Smooth muscle cell (in vitro differentiated cells): ENCODE results near the gene FAM151A. TPM values are rescaled to one million over a fixed set of nuclear protein-coding genes. Genes with fewer than 3 reads are reported as not detected.
"Not testable (repeated sequence)": the region's sequence is repeated elsewhere in the genome, so short reads cannot be mapped to it uniquely, and the experiment has no call there.

Experiments used
- DNase-seq: peaks from one replicate; lab custom pipeline; 2025; ENCODE audit not compliant: unreplicated experiment; lab: John Stamatoyannopoulos, UW
- H2AFZ ChIP-seq: fragments of 200-600 bp; sonication (generic); 2 replicates; pipeline ENCODE4 v1.6.0; 2016; ENCODE audit warnings: antibody characterized with exemption, low read depth, mild to moderate bottlenecking
- H3F3A ChIP-seq: fragments of 200-600 bp; sonication (generic); 2 replicates; pipeline ENCODE4 v1.6.0; 2017; ENCODE audit warnings: antibody characterized with exemption, low read depth
- H3K27ac ChIP-seq: fragments of 200-600 bp; sonication (generic); 2 replicates; pipeline ENCODE4 v1.5.1; 2016; ENCODE audit warnings: low read depth, mild to moderate bottlenecking
- H3K27me3 ChIP-seq: fragments of 200-600 bp; sonication (generic); 2 replicates; pipeline ENCODE4 v1.6.1; 2016; ENCODE audit warnings: low read depth, mild to moderate bottlenecking
- H3K36me3 ChIP-seq: fragments of 200-600 bp; sonication (generic); 2 replicates; pipeline ENCODE4 v1.5.1; 2016; ENCODE audit warnings: low read depth
- H3K4me1 ChIP-seq: fragments of 200-600 bp; sonication (generic); 2 replicates; pipeline ENCODE4 v1.5.1; 2016; ENCODE audit warnings: low read depth
- H3K4me2 ChIP-seq: fragments of 200-600 bp; sonication (generic); 2 replicates; pipeline ENCODE4 v1.6.0; 2016; ENCODE audit warnings: mild to moderate bottlenecking
- H3K4me3 ChIP-seq: fragments of 200-600 bp; sonication (generic); 2 replicates; pipeline ENCODE4 v1.5.1; 2016; ENCODE audit warnings: mild to moderate bottlenecking
- H3K79me2 ChIP-seq: fragments of 200-600 bp; sonication (generic); 2 replicates; pipeline ENCODE4 v1.6.0; 2016; ENCODE audit warnings: low read depth, mild to moderate bottlenecking
- H3K9ac ChIP-seq: fragments of 200-600 bp; sonication (generic); 2 replicates; pipeline ENCODE4 v1.6.0; 2016; ENCODE audit warnings: low read depth
- H3K9me3 ChIP-seq: fragments of 200-600 bp; sonication (generic); replicated peaks from 2 replicates; pipeline ENCODE4 v1.5.1; 2016; ENCODE audit warnings: low read depth
- H4K20me1 ChIP-seq: fragments of 200-600 bp; sonication (generic); 2 replicates; pipeline ENCODE4 v1.6.0; 2016; ENCODE audit warnings: low read depth
- CTCF ChIP-seq: fragments of 200-600 bp; sonication (generic); IDR thresholded peaks from 2 replicates; pipeline ENCODE4 v1.5.1; 2017; ENCODE audit warnings: borderline replicate concordance, mild to moderate bottlenecking, antibody characterized with exemption; ENCODE audit not compliant: insufficient read depth, poor library complexity, severe bottlenecking
- WGBS: methylation state at CpG from one replicate; pipeline ENCODE4 v1.1.7; 2016; ENCODE audit warnings: low lambda C conversion rate; 5-methylcytosine and 5-hydroxymethylcytosine counted together
- polyA plus RNA-seq: library from polyadenylated mRNA; unstranded; fragments of >200 nt; fragmentation: Nextera tagmentation; extraction: Ambion mirVana; gene quantifications from 2 replicates; pipeline ENCODE4 v1.2.1, GENCODE V29; 2016
- total RNA-seq: library from RNA; depleted of rRNA; stranded (reverse); fragments of >200 nt; gene quantifications from 2 replicates; pipeline ENCODE4 v1.2.3, GENCODE V29; 2014

The FAM151A gene
- total and polyA plus RNA-seq, 2 experiments from 2014 or later: not detected

DNA sequence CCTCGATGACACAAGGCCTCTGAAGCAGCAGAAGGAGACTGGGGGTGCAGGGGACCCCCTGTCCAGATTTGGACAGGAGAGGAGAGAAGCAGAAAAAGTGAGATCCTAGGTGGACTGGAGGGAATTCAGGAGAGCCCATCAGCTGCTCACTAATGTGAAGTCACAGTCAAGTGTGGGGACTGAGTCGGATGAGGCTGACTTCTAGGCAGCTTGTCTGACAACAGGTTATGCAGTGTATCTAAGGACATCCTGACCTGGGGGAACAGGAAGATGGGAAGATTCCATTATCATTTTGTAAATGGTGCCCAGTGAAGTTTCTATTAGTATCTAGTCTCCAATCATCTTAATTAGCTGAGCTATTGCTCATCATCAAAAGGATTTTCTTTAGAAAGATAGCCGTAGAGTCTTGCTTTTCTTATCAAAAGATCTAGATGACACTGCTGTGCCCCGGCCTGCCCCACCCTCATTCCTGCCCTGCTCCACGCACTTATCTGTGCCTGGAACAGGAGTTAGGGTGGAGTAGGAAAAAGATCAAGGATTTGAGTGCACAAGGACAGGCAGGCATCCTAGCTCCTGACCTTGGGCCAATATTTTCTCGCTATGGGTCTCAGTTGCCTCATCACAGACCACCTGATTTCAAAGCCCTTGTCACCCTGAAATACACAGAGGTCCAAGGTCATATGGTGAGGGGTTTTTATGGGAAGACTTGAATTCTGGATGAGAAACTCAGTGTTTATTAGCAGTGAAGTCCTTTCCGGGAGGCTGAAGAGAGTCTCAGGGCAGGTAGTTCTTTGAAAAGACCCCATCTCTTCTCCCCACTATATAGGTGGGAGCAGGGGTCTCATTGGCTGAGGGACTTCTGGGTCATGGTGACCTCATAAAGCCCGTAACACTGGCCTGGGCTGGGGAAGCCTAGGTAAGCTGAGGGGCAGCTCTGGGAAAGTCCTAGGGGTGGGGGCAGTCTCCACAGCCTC lies 17.8 kb upstream of the FAM151A start, which contains the start of gene MROH7:
TSS of gene MROH7 (plus strand) at position 924 of the 974 bp plus-strand sequence. CDS start 11,141 bp downstream, outside the sequence.
- 62% methylated on average over 8 of the region's 8 CpGs for WGBS
- Histone ChIP-seq H3K4me3 (no peak within 1 kb of the TSS), H3K27ac (no peak within 1 kb of the TSS), H3K36me3 (no peaks in the 10 kb centered on the region), H2AFZ (no peak within 1 kb of the TSS), H3K79me2 (no peaks in the 10 kb centered on the region), H3K4me1 (no peaks in the 10 kb centered on the region), H3F3A (no peaks in the 10 kb centered on the region), H4K20me1 (no peaks in the 10 kb centered on the region), H3K27me3 (no peaks in the 10 kb centered on the region), H3K9ac (no peak within 1 kb of the TSS), H3K4me2 (no peak within 1 kb of the TSS), H3K9me3 (no peaks in the 10 kb centered on the region)
- no peak for TF ChIP-seq CTCF
- no peak for DNase-seq

GRCh38 chr1:54640361-54640760 lies 17.0 kb upstream of the FAM151A start:
- no peak for TF ChIP-seq CTCF
- WGBS: 79% methylated on average over 4 of the region's 4 CpGs
- Histone ChIP-seq H3F3A (no peaks in the 10 kb centered on the region), H3K27me3 (no peaks in the 10 kb centered on the region), H3K9ac (no peak overlapping the region), H3K27ac (no peak overlapping the region), H3K79me2 (no peaks in the 10 kb centered on the region), H3K4me2 (no peak overlapping the region), H3K4me3 (no peak overlapping the region), H3K9me3 (no peaks in the 10 kb centered on the region), H3K4me1 (no peaks in the 10 kb centered on the region), H2AFZ (no peak overlapping the region), H3K36me3 (no peaks in the 10 kb centered on the region), H4K20me1 (no peaks in the 10 kb centered on the region)
- DNase-seq: no peak

GRCh38 chr1:54636461-54637446 lies 13.4 kb upstream of the FAM151A start:
- 85% methylated on average over 14 of the region's 14 CpGs for WGBS
- H3K36me3 ChIP-seq, DNase-seq: not testable (repeated sequence)

DNA sequence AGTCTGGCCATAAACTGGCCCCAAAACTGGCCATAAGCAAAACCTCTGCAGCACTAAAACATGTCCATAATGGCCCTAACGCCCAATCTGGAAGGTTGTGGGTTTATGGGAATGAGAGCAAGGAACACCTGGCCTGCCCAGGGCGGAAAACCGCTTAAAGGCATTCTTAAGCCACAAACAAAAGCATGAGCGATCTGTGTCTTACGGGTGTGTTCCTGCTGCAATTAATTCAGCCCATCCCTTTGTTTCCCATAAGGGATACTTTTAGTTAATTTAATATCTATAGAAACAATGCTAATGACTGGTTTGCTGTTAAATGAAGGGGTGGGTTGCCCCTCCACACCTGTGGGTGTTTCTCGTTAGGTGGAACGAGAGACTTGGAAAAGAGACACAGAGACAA lies 12.5 kb upstream of the FAM151A start:
- not testable (repeated sequence) for H3K36me3 ChIP-seq, DNase-seq, H3K4me3 ChIP-seq, H4K20me1 ChIP-seq, H3K4me1 ChIP-seq, H3K79me2 ChIP-seq, H3K4me2 ChIP-seq, H3K9me3 ChIP-seq, H2AFZ ChIP-seq, H3K27ac ChIP-seq, H3F3A ChIP-seq, H3K27me3 ChIP-seq, H3K9ac ChIP-seq
- 94% methylated on average over 7 of the region's 7 CpGs for WGBS

More at GRCh38 chr1:54636461-54637446, 13.4 kb upstream of the FAM151A start:
- not testable (repeated sequence) for H3K79me2 ChIP-seq, H3K4me3 ChIP-seq, H3K27me3 ChIP-seq, H3K27ac ChIP-seq, H3F3A ChIP-seq, H3K9ac ChIP-seq, H4K20me1 ChIP-seq, H2AFZ ChIP-seq, H3K4me1 ChIP-seq, H3K4me2 ChIP-seq, H3K9me3 ChIP-seq
